DND-41 (cell line): ENCODE results near the gene RNF217.

Experiments
- EZH2 ChIP-seq: IDR thresholded peaks from 3 replicates; pipeline ENCODE4 v1.6.1; 2012; ENCODE audit warnings: borderline replicate concordance, low read depth, mild to moderate bottlenecking, moderate library complexity, low read length, inconsistent platforms; ENCODE audit not compliant: severe bottlenecking
- TF ChIP-seq, protein P1 (sequence below): IDR thresholded peaks from 2 replicates; pipeline ENCODE4 v1.5.1; 2012; ENCODE audit warnings: borderline replicate concordance, low read length, moderate library complexity, mild to moderate bottlenecking; ENCODE audit not compliant: poor library complexity, severe bottlenecking; ENCODE audit errors: extremely low read depth

GRCh38 chr6:125102891-125103290 is 140.7 kb downstream of the RNF217 start:
- TF ChIP-seq, protein P1, sequence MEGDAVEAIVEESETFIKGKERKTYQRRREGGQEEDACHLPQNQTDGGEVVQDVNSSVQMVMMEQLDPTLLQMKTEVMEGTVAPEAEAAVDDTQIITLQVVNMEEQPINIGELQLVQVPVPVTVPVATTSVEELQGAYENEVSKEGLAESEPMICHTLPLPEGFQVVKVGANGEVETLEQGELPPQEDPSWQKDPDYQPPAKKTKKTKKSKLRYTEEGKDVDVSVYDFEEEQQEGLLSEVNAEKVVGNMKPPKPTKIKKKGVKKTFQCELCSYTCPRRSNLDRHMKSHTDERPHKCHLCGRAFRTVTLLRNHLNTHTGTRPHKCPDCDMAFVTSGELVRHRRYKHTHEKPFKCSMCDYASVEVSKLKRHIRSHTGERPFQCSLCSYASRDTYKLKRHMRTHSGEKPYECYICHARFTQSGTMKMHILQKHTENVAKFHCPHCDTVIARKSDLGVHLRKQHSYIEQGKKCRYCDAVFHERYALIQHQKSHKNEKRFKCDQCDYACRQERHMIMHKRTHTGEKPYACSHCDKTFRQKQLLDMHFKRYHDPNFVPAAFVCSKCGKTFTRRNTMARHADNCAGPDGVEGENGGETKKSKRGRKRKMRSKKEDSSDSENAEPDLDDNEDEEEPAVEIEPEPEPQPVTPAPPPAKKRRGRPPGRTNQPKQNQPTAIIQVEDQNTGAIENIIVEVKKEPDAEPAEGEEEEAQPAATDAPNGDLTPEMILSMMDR = no peak
- no peak for TF ChIP-seq EZH2
